HCT116 (cell line): ENCODE measurements around the gene MFAP2. TPM values are rescaled to one million over a fixed set of nuclear protein-coding genes. Genes with fewer than 3 reads are reported as not detected.

Experiments used
- ATAC-seq: fragments of 200-7000 bp; cut with Tn5 transposase; 2 replicates; pipeline ENCODE4 v1.9.1; 2020; ENCODE audit warnings: mild to moderate bottlenecking, moderate library complexity
- BruUV-seq: library from RNA; stranded (reverse); fragments of 400-500 nt; replicated peaks from 2 replicates; lab custom pipeline; 2021; lab: Mats Ljungman, UMichigan
- CTCF ChIA-PET: fragments of 300-600 bp; sonication (Branson Sonifier 250); formaldehyde crosslinking; loops from one replicate; lab custom pipeline; 2021; ENCODE audit warnings: antibody characterized with exemption; lab: Charles Lee
- POLR2A ChIA-PET: fragments of 300-600, 350-600 bp; sonication (Branson Sonifier 250); formaldehyde crosslinking; loops from one replicate; lab custom pipeline; 2021; ENCODE audit warnings: antibody characterized with exemption; lab: Charles Lee
- RAD21 ChIA-PET, 2 experiments: fragments of 300-600 bp; sonication (Branson Sonifier 250); formaldehyde crosslinking; loops; one replicate each; lab custom pipeline; 2023; ENCODE audit warnings: low total read pairs in 2 of 2; ENCODE audit not compliant: uncharacterized antibody in 2 of 2, unreplicated experiment in 2 of 2, low non-redundant PET in 1 of 2; lab: Charles Lee
- DNase-seq: peaks from one replicate; pipeline ENCODE4 v3.0.0-alpha.2; 2010; ENCODE audit warnings: low read depth, low spot score
- H2AFZ ChIP-seq: fragments of 200-600 bp; shearing (Covaris generic), sonication (generic); 2 replicates; pipeline ENCODE4 v1.6.1; 2017; ENCODE audit warnings: low read depth, mixed run types, mixed read lengths, antibody characterized with exemption, low read length; ENCODE audit not compliant: poor library complexity, severe bottlenecking
- H3K27ac ChIP-seq: 2 replicates; pipeline ENCODE4 v1.5.1; 2012; ENCODE audit warnings: low read depth, low read length
- H3K27me3 ChIP-seq: fragments of 200-600 bp; sonication (generic); 2 replicates; pipeline ENCODE4 v1.6.1; 2016; ENCODE audit warnings: mixed run types, low read length, mixed read lengths; ENCODE audit not compliant: insufficient read depth
- H3K36me3 ChIP-seq, 2 experiments: fragments of 200-500 bp in 1 of 2; fragments of 200-600 bp in 1 of 2; sonication (Bioruptor generic) in 1 of 2; sonication (generic) in 1 of 2; 2 replicates each; pipeline versions ENCODE4 v1.5.1 to v1.6.1; 2014 to 2016; ENCODE audit warnings: low read length in 2 of 2, inconsistent platforms in 1 of 2, mixed read lengths in 1 of 2, mixed run types in 1 of 2; ENCODE audit not compliant: insufficient read depth in 2 of 2, control insufficient read depth in 1 of 2
- H3K4me1 ChIP-seq, 2 experiments: fragments of 200-600 bp in 1 of 2; sonication (generic) in 1 of 2; 2 replicates each; pipeline versions ENCODE4 v1.5.1 to v1.6.1; 2012 to 2017; ENCODE audit warnings: low read length in 2 of 2, inconsistent platforms in 1 of 2, mild to moderate bottlenecking in 1 of 2, mixed read lengths in 1 of 2, mixed run types in 1 of 2, moderate library complexity in 1 of 2; ENCODE audit not compliant: insufficient read depth in 2 of 2, control insufficient read depth in 1 of 2
- H3K4me2 ChIP-seq: fragments of 200-600 bp; sonication (generic); 2 replicates; pipeline ENCODE4 v1.6.1; 2017; ENCODE audit warnings: mixed run types, low read length, mixed read lengths
- H3K4me3 ChIP-seq, 2 experiments: fragments of 200-600 bp in 1 of 2; sonication (generic) in 1 of 2; replicated peaks in 1 of 2; 2 replicates each; pipeline ENCODE4 v1.5.1; 2011 to 2016; ENCODE audit warnings: low read length in 2 of 2, control low read depth in 1 of 2, low read depth in 1 of 2, mild to moderate bottlenecking in 1 of 2, mixed read lengths in 1 of 2, mixed run types in 1 of 2
- H3K79me2 ChIP-seq: fragments of 200-600 bp; sonication (generic); 2 replicates; pipeline ENCODE4 v1.6.1; 2017; ENCODE audit warnings: mild to moderate bottlenecking, mixed run types, low read length, moderate library complexity, mixed read lengths; ENCODE audit not compliant: insufficient read depth
- H3K9ac ChIP-seq: fragments of 200-600 bp; sonication (generic); 2 replicates; pipeline ENCODE4 v1.6.1; 2016; ENCODE audit warnings: low read length, mixed read lengths
- H3K9me2 ChIP-seq: fragments of 200-600 bp; sonication (generic), shearing (Covaris generic); 2 replicates; pipeline ENCODE4 v1.6.1; 2017; ENCODE audit warnings: mixed run types, mild to moderate bottlenecking, moderate library complexity; ENCODE audit not compliant: insufficient read depth
- H3K9me3 ChIP-seq, 2 experiments: fragments of 200-500 bp in 1 of 2; fragments of 200-600 bp in 1 of 2; sonication (Bioruptor generic) in 1 of 2; sonication (generic) in 1 of 2; 2 replicates each; pipeline ENCODE4 v1.6.1; 2014 to 2017; ENCODE audit warnings: low read length in 2 of 2, mixed read lengths in 2 of 2, inconsistent platforms in 1 of 2, low read depth in 1 of 2, mild to moderate bottlenecking in 1 of 2, mixed run types in 1 of 2, moderate library complexity in 1 of 2; ENCODE audit not compliant: control insufficient read depth in 1 of 2, insufficient read depth in 1 of 2
- H4K20me1 ChIP-seq: fragments of 200-600 bp; sonication (generic), shearing (Covaris generic); 2 replicates; pipeline ENCODE4 v1.6.1; 2017; ENCODE audit warnings: mixed run types, mild to moderate bottlenecking, moderate library complexity; ENCODE audit not compliant: insufficient read depth
- ATF3 ChIP-seq: IDR thresholded peaks from 2 replicates; pipeline ENCODE4 v1.6.1; 2012
- CBX3 ChIP-seq: IDR thresholded peaks from 2 replicates; pipeline ENCODE4 v1.6.1; 2012; ENCODE audit warnings: low read depth
- CTCF ChIP-seq, 3 experiments: fragments of 200-600 bp in 1 of 3; sonication (generic) in 1 of 3; IDR thresholded peaks in 2 of 3; conservative IDR thresholded peaks in 1 of 3; 2 replicates each; pipeline ENCODE4 v1.5.1; 2012 to 2017; ENCODE audit warnings: low read depth in 2 of 3, low read length in 2 of 3, antibody characterized with exemption in 1 of 3, borderline replicate concordance in 1 of 3, control low read depth in 1 of 3, mild to moderate bottlenecking in 1 of 3, mixed read lengths in 1 of 3, mixed run types in 1 of 3, moderate library complexity in 1 of 3; ENCODE audit not compliant: insufficient read depth in 1 of 3
- ELF1 ChIP-seq: IDR thresholded peaks from 2 replicates; pipeline ENCODE4 v1.6.1; 2012; ENCODE audit warnings: low read depth, borderline replicate concordance
- EZH2 ChIP-seq: fragments of 200-600 bp; sonication (generic); IDR thresholded peaks from 2 replicates; pipeline ENCODE4 v1.6.1; 2017; ENCODE audit warnings: antibody characterized with exemption, mixed run types
- EZH2phosphoT487 ChIP-seq: fragments of 200-600 bp; IDR thresholded peaks from 2 replicates; pipeline ENCODE4 v1.6.1; 2018; ENCODE audit warnings: antibody characterized with exemption, borderline replicate concordance
- FOSL1 ChIP-seq: IDR thresholded peaks from 2 replicates; pipeline ENCODE4 v1.6.1; 2012; ENCODE audit warnings: low read depth
- JUND ChIP-seq: IDR thresholded peaks from 2 replicates; pipeline ENCODE4 v1.6.1; 2012
- POLR2AphosphoS5 ChIP-seq: IDR thresholded peaks from 2 replicates; pipeline ENCODE4 v1.6.1; 2011; ENCODE audit warnings: mild to moderate bottlenecking, low read depth, low read length, moderate library complexity
- RAD21 ChIP-seq: IDR thresholded peaks from 2 replicates; pipeline ENCODE4 v1.6.1; 2012; ENCODE audit warnings: low read depth, mild to moderate bottlenecking
- SIN3A ChIP-seq: IDR thresholded peaks from 2 replicates; pipeline ENCODE4 v1.6.1; 2012; ENCODE audit warnings: low read depth
- SP1 ChIP-seq: IDR thresholded peaks from 2 replicates; pipeline ENCODE4 v1.6.1; 2012; ENCODE audit warnings: low read depth
- SRF ChIP-seq: IDR thresholded peaks from 2 replicates; pipeline ENCODE4 v1.6.1; 2012; ENCODE audit warnings: low read depth
- TCF7L2 ChIP-seq: IDR thresholded peaks from 2 replicates; pipeline ENCODE4 v1.7.0; 2011; ENCODE audit warnings: borderline replicate concordance, inconsistent platforms; ENCODE audit not compliant: insufficient read depth, insufficient read length; ENCODE audit errors: extremely low read depth
- ZBTB33 ChIP-seq: IDR thresholded peaks from 2 replicates; pipeline ENCODE4 v1.6.1; 2011; ENCODE audit warnings: mild to moderate bottlenecking, low read length, moderate library complexity; ENCODE audit not compliant: insufficient replicate concordance; ENCODE audit errors: extremely low read depth
- ZFX ChIP-seq: fragments of 450-650 bp; IDR thresholded peaks from 2 replicates; pipeline ENCODE4 v1.6.1; 2017
- ZNF274 ChIP-seq: fragments of 200-500 bp; sonication (Bioruptor generic); IDR thresholded peaks from 2 replicates; pipeline ENCODE4 v1.6.1; 2014; ENCODE audit warnings: mild to moderate bottlenecking, low read depth, low read length, inconsistent platforms
- intact Hi-C: fragments of 100-400 bp; cut with micrococcal nuclease; formaldehyde crosslinking; loops from 2 replicates; pipeline ENCODE4 v1.10.0; 2022
- total RNA-seq: library from RNA; stranded (reverse); gene quantifications from one replicate; pipeline ENCODE4 v1.2.1, GENCODE V29; 2021; ENCODE audit not compliant: unreplicated experiment
- TF ChIP-seq, protein P1 (sequence below): IDR thresholded peaks from 2 replicates; pipeline ENCODE4 v1.6.1; 2012

Gene MFAP2
- total RNA-seq, 1 experiment from 2014 or later: 63.1 TPM

DNA sequence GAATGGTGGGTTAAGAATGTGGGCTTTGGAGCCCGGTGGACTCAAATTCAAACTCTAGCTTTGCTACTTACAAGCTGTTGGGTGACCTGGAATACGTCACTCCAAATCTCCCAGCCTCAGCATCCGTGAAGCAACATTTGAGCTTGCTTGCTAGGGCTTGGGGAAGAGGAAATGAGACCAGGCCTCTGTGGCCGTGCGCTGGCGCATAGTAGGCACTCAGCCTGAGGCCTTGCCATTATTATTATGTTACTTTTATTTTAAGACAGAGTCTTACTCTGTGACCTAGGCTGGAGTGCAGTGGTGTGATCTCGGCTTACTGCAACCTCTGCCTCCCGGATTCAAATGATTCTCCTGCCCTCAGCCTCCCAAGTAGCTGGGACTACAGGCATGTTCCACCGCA lies 12.3 kb upstream of the MFAP2 start:
- no peak overlapping the region for H3K27ac ChIP-seq
- ChIA-PET RAD21 (no interaction called here), POLR2A (no interaction called here), CTCF (no interaction called here)
- H3K9ac ChIP-seq: no peak overlapping the region
- intact Hi-C loops: no loop called here
- H2AFZ ChIP-seq: no peak overlapping the region
- H3K4me1 ChIP-seq: no peaks in the 10 kb centered on the region
- ATAC-seq (no peak), DNase-seq (no peak)
- no peaks in the 10 kb centered on the region for H3K27me3 ChIP-seq
- BruUV-seq: no TSS peak
- no peaks in the 10 kb centered on the region; a peak in 1 of 4 replicates for H3K36me3 ChIP-seq
- H3K9me2 ChIP-seq: no peaks in the 10 kb centered on the region
- no peaks in the 10 kb centered on the region for H4K20me1 ChIP-seq
- no peaks in the 10 kb centered on the region for H3K79me2 ChIP-seq
- no peaks in the 10 kb centered on the region for H3K9me3 ChIP-seq
- TF ChIP-seq EZH2 (no peak), JUND (no peak), ZBTB33 (no peak), ZFX (no peak), SIN3A (no peak), EZH2phosphoT487 (no peak), RAD21 (no peak), SP1 (no peak), SRF (no peak), POLR2AphosphoS5 (no peak), ZNF274 (no peak), CBX3 (no peak), ELF1 (no peak), CTCF (IDR thresholded peaks at IDR 0.05 in 2 of 3, conservative IDR thresholded peaks at IDR 0.05 in 1 of 3; ENCODE audit: borderline replicate concordance in 1 of 3, insufficient read depth in 1 of 3, low read depth in 2 of 3, low read length in 2 of 3) (no peak), FOSL1 (no peak), TCF7L2 (no peak), ATF3 (no peak)
- TF ChIP-seq, protein P1, sequence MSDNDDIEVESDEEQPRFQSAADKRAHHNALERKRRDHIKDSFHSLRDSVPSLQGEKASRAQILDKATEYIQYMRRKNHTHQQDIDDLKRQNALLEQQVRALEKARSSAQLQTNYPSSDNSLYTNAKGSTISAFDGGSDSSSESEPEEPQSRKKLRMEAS: no peak
- no peak overlapping the region for H3K4me2 ChIP-seq
- no peak overlapping the region for H3K4me3 ChIP-seq
